HL-60/S4 treated with phorbol 12-myristate 13-acetate at 8.2 ng/mL for 4 days and 3 days (cell line): ENCODE data around the gene KDR.

Source experiments
- in situ Hi-C: fragments of 300-500 bp; cut with MboI; formaldehyde crosslinking; loops from 2 replicates; pipeline ENCODE4 v1.15.0; 2022; ENCODE audit warnings: low sequenced_read_pairs

The KDR gene

DNA sequence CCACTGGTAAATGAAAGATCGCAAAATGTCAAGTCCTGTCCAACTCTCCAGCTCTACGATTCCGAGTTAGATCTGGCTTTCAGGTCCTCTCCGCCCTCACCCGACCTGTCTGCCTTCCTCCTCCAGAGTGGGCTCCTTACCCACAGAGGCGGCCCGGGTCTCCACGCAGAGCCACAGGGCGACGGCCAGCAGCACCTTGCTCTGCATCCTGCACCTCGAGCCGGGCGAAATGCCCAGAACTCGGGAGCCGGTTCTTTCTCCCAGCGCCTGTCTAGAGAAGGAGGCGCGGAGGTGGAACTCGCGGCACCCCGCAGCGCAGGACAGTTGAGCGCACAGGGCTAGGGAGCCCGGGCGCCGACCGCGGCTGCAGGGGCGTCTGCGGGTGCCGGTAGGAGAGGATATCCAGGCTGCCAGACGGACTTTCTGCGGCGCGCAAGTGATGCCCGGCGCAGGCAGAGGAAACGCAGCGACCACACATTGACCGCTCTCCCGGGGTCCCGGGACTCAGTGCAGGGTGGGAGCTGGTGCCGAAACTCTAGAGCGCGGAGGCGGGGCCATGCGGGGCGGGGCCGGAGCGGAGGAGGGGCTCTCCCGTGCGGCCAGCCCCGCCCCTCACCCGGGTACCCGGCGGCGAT, at the start of gene KDR:
Gene KDR (minus strand): TSS at position 509 of the 635 bp plus-strand sequence. CDS start 302 bp downstream, at position 207.
- in situ Hi-C loops: no loop called here

DNA sequence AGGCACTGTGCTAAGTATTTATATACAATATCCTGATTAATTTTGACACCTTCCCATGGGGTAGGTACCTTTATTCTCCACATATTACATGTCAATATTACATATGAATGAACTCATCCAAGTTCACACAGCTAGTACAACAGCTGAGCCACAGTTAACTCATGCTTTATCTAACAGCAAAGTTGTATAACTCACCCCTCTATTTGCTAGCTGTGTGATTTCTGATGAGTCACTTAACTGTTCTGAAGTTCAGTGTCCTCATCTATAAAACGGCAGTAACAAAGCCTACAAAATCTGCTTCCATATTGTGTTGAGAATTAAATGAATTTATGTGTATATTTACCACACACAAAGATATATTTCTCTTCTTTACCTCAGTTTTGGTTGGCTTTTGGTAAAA, 48.2 kb upstream of the KDR start:
- in situ Hi-C loops: no loop called here

DNA sequence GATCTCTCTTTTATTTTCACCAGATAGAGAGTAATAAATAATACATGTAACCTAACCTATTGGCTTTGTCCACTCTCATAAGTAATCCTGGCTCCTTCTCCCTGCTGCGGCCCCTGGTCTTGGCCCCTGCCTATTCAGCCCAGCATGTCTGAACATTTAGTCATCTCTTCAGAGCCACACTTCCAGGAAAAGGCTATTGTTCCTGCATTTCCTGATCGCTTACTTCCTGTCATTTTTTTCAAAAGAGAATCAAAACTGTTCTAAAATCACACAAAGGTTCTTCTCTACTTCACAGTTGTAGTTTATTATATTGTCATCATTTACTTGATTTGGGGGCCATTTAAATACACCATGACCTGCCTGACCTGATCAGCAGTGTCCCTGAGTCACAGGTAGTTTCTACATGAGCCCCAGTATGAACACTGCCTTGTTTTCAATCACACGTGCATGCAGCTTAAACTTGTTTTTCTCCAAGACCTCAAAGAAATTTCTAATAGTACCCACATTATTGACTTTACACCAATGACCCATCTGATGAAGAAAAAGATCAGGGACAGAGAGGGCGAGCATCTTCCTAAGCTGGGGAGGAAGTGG, 47.4 kb upstream of the KDR start:
- in situ Hi-C loops: no loop called here

DNA sequence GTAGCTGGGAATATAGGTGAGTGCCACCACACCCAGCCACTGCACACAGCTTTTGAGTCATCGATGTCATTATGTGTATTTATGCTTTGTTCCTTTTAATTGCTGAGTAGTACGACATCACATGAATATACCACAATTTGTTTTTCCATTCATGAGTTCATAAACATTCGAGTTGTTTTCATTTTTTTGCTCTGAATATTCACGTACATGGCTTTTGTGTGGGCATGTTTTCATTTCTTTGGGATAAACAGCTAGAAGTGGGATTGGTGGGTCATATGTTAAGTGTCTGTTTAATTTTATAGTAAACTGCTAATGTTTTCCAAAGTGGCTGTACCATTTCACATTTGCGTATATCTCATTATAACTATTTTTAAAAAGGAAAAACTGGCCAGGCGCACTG, 45.1 kb upstream of the KDR start:
- in situ Hi-C loops: no loop called here

DNA sequence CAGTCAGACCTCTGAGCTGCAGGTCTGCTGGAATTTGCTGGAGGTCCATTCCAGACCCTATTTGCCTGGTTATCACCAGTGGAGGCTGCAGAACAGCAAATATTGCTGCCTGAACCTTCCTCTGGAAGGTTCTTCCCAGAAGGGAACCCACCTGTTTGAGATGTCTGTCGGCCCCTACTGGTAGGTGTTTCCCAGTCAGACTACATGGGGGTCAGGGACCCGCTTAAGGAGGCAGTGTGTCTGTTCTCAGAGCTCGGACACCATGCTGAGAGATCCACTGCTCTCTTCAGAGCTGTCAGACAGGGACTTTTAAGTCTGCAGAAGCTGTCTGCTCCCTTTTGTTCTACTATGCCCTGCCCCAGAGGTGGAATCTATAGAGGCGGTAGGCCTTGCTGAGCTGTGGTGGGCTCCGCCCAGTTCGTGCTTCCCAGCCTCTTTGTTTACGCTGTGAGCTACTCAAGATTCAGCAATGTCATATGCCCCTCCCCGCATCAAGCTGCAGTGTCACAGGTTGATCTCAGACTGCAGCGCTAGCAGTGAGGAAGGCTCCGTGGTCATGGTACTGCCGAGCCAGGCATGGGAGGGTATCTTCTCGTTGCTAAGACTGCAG, 44.1 kb upstream of the KDR start:
- in situ Hi-C loops: no loop called here

DNA sequence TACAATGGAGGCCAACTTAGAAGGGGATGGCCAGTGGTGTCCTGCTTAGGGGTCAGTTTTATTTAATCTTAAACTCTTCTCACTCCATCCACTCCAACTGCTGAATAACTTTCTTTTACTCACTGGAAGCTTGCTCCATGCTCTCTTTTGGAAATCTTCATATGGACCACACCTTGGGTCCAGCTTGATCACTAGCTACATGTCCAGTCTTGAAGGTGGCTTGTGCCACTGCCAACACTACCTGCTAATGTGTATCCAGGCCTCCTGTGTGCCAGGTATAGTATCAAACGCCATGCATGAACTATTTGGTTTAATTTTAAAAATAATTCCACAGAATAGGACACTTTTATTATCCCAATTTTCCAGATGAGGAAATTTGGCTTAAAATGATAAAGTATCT, 37.0 kb upstream of the KDR start:
- in situ Hi-C loops: no loop called here

DNA sequence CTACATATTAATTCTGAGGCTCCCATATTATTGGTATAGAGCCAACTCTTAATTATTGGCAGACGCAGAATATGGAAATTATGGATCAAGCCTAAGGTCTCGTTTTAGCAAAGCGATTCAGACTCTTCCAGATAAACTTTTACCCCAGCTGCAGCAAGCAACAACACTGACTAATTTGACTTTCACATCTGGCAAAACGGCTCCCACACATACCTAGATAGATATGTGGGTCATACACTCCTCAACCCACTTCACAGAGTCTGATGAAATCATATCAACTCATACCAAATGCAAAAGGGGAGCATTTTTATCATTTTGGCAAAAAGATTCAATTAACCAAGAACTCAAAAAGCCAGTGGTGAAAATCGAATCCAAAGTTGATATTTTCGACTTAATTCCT, 36.3 kb upstream of the KDR start:
- in situ Hi-C loops: no loop called here

DNA sequence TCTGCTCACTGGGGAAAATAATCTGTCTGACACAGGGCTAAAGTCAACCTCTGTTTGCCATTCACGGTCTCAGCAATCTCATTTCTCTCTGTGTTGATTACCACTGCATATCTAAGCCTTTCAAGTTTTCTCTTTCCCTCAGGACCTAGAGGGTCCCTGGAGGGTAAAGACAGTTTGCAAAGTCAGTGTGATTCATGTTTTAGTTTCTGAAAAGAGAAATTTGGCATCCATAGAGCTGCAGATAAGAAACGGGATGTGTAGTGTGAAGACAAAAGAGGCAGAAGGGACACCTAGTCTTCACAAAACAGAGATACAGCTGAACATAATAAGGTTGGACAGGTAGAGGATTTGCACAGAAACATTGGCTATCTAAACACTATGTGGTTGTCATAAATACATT, 34.5 kb upstream of the KDR start:
- in situ Hi-C loops: no loop called here

DNA sequence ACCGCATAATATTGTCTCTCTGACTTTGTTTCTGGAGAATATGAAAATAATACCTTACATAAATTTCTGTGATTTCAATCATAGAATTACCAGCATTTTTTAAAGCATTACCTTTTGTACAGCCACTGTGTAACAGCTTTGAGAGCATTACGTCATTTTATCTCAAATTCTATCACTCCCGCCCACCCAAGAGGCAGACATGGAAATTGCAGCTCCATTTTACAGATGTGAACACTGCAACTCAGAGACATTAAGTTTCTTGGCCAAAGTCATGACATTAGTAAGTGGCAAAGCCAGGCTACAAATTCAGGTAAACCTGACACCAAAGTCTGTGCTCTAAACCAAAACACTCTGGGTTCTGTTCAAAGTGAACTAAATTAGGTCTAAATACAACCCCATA, 33.6 kb upstream of the KDR start:
- in situ Hi-C loops: no loop called here

DNA sequence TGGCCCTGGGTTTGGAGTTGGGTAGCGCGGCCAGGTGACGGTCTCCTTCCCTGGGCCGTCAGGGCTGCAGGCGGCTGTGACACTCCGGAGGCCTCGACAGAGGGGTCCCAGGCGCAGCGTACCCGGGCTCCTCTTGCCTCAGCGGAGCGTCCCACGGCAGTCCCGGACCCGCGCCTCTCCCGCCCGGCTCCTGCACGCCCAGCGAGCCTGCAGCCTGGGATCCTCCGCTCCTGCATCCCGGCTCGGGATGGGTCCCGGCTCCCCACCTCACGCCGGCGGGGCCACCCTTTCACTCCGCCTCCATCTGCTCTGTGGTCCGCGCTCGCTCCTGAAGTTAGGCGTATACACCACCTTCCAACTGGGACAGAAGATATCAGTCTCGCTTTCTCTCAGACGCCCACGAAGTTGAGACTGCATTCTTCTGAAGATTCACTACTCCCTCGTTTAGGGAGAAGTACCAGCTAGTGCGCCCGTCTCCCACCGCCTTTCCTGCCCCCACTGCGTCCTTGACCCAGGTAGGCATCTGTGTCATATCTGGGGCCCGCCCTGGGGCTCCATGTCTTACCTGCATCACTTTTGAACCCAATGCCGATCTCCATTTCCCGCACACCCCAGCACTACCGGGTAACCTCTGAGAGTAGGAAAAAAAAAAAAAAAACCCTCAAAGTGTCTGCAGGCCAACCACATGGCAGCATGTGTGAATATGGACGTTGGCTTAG, 32.3 kb upstream of the KDR start:
- in situ Hi-C loops: no loop called here

DNA sequence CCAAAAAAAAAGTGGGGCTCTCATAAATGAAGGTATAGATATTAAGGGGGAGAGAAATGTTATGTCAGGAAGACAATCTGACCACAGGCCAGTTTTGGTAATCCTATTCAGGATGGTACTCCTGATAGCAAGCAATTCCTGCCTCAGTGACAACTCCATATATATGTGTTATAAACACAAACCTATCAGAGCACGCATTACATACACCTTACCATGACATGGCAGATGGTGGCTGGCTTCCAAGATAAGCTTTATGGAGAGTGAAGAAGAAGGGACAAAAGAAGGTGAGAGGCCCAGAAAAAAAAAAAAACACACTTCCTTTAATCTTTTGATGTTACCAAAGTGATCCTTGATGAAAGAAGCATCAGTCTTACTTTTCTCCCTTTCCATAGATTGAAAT, 29.5 kb upstream of the KDR start:
- in situ Hi-C loops: no loop called here

DNA sequence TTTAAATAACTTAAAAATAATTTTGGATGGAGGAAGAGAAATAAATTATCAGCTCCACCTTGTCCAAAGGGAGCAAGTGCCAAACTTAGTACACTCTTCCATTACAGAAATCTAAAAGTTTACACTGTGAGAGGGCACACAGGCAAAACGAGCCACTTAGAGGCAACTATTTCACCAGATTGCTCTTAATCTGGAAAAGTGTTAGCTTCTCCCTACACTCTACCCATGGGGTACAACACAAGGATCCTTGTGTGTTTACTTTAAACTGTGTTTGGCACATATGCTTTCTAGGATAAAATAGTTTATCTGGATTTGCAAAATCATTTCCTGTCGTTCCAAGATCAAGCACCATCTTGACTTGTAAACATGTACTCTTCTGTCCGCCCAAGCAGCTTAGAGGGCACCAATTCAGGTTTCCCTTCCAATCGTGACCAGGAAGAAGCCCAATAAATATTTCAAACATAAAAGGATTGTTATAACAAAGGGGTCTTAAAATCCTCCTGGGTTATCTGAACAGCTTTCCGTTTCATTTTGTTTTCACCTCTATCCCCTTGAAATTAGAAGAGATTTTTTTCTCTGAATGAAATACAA, 29.0 kb upstream of the KDR start:
- in situ Hi-C loops: no loop called here

DNA sequence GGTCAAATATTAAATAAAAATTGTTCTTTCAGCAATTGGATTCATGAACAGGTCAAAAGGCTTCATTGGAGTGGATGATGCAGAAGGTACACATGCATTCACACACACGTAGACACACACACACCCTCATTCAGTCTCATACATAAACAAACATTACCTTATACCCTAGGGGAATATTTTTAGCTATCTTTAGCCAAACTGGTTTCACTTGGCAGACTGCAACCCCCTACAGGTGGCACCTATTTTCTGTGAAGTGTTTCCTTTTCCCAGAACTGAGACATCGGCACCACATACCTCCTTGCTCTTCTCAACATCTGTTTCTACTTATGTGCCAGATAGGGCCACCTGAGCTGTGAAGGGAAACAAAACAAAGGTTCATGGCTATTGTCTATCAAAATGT, 18.5 kb upstream of the KDR start:
- in situ Hi-C loops: no loop called here

DNA sequence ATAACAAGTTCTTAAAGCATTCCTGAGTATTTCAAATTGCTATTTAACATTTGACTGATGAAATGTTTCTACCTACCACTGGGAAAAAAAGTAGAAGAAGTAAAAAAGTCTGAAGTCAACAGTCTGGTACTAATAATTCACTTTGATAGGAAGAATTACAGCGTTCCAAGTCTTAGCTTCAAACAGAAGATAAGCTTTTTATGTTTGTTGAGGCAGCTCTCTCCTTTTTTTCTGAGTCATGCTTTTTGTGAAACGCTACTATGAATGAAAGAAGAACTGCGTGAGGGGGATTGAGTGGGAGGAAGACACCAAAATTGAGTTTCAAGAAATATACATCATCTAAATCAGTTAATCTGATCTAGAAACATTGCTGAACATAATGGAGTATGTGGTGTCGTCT, 13.0 kb upstream of the KDR start:
- in situ Hi-C loops: no loop called here

DNA sequence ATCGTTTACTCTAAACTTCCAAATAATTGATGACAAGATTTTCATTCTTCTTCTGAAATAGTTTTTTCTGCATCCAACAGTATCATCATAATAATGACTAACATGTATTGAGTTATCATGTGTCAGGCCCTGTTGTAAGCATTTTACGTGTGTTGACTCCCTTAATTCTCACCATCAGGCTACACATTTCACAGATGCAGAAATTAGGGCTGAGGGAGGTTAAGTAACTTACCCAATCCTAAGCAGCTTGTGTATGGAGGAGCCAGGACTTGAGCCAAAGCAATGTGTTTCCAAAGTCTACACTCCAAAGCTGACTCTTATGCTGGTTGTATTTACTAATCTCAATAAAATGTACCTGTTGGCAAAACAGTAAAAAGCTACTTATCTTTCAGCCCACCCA, 11.2 kb upstream of the KDR start:
- in situ Hi-C loops: no loop called here

DNA sequence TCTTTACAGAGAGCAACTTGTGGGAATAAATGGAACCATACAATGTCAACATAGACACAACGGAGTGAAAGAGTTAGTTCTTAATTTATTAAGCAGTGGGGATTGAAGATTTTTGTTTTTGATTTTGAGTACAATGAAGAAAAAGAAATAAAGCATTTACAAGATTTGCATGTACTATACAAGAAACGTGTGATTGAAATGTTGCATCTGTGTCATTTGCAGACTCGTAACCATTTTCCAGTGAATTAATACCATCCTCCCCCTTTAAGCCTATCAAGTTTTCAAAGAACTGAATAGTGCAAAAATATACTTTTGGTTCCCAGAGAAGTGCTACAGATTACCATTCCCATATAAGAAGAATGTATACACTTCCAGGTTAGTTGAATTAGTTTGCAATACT, 8.6 kb upstream of the KDR start:
- in situ Hi-C loops: no loop called here

DNA sequence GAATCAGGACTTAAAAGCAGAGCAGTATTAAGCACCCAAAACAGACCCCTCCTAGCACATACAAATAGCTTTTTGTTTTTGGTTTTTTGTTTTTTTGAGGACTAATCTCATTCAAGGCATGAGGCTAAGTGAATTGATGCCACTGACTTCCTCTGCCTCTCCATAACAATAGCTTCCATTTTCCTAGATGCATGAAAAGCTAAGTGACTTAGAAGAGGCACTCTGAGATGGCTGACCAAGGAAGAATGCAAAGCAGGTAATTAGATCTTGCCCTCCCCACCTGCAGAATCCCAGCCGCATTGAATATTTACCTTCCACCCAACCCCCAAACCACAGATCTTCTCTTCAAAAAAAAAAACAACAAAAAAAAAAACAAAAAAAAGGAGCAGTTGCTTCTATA, 7.4 kb upstream of the KDR start:
- in situ Hi-C loops: no loop called here

DNA sequence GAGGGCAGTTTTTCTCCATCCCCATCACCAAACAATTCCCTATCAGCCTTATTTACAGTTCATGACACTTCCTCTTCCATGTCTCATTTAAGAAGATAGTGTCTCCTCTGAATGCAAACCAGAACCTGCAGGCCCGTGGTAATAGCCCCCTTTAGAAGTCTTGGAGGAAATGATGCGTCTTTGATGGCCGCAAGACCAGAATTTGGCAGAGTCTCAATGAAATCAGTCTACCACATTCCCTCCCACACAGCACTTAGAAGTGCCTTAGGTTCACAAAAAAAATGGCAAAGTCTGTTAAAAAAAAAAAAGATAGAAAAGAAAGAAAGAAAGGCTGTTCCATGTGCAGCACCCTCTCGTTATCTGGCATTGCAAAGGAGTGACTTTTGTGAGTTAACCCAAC, 2.1 kb upstream of the KDR start:
- in situ Hi-C loops: no loop called here

DNA sequence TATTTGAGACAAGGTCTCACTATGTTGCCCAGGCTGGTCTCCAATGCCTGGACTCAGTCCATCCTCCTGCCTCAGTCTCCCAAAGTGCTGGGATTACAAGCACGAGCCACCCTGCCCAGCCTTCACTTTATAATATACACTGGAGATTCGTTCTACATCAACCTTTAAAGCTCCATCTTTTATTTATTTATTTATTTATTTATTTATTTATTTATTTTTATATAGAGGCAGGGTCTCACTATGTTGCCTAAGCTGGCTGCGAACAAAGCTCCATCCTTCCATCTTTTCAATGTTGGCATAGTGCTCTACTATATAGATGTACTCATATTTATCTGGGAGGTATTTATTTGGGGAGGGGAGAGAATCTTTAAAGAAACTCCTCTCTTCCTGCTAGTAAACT, 1.7 kb upstream of the KDR start:
- in situ Hi-C loops: no loop called here

DNA sequence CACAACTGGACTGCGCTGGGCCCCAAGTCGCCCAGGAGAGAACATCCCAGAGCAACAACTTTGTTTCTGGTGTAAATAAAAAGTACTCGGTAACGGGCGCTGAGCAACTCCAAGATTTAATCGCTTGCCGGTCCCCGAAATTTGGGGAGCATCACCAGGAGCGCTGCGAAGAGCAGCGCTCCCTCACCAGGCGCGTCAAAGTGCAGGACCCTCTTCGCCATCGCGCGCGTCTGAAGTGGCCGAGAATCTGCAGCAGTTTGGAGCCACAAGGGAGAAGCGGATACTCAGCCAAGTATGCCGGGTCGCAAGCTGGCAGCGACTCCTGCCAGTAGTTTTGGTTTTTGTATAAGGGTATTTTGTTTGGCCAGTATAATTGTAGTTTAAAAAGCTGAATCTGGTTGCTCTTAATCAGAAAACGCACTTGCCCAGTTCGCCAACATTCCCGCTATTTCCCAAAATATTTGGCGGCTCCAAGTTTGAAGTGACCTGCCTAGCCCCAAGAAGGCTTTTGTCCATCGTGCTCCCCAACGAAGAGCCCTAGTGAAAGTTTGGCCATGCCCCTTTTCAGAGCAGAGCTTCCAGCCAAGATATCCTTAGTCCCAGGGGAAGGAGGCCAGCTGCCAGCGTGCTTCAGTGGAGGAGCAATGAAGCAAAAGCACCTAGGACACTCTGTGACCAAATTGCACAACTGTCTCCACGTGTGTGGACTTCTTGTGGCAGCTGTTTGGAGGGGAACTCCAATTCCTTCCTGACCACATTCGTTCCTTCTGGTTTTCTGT, 557 bp upstream of the KDR start:
- in situ Hi-C loops: no loop called here
